K562 (cell line): Measurements from ENCODE around the gene CDX1. TPM values are rescaled to one million over a fixed set of nuclear protein-coding genes. Genes with fewer than 3 reads are reported as not detected.

Experiments
- ATAC-seq: fragments of 200-7000 bp; cut with Tn5 transposase; 3 replicates; pipeline ENCODE4 v1.9.1; 2020; ENCODE audit warnings: moderate library complexity
- BruUV-seq: library from RNA; stranded (reverse); fragments of 400-500 nt; replicated peaks from 2 replicates; lab custom pipeline; 2021; lab: Mats Ljungman, UMichigan
- CTCF ChIA-PET: fragments of 300-600 bp; formaldehyde crosslinking; extraction: SDS; loops from one replicate; lab custom pipeline; 2021; ENCODE audit warnings: low intra/inter-chr PET ratio; lab: Yijun Ruan, JAX
- POLR2A ChIA-PET: fragments of 300-600, 350-650 bp; sonication (Branson Sonifier 250); formaldehyde crosslinking; extraction: SDS; loops from one replicate; lab custom pipeline; 2021; ENCODE audit warnings: antibody characterized with exemption, inconsistent platforms; lab: Yijun Ruan, JAX
- DNase-seq, 4 experiments: peaks; one replicate each; pipeline versions ENCODE4 v3.0.0 to v3.0.0-alpha.2; 2011 to 2018; ENCODE audit warnings: low spot score in 3 of 4, mixed read lengths in 3 of 4; ENCODE audit errors: extremely low read depth in 1 of 4
- FAIRE-seq: peaks from 2 replicates; lab custom pipeline; 2011; peaks lifted over from hg19 to GRCh38; lab: Jason Lieb, UNC
- H2AFZ ChIP-seq: 2 replicates; pipeline ENCODE4 v1.6.0; 2011; ENCODE audit warnings: low read depth, low read length, control low read depth, inconsistent platforms
- H3K27ac ChIP-seq: fragments of 200-600 bp; 3 replicates; pipeline ENCODE4 v1.8.0; 2011; ENCODE audit warnings: low read depth, mild to moderate bottlenecking, control low read depth, inconsistent platforms, low read length, moderate library complexity, mixed read lengths; ENCODE audit errors: extremely low read depth
- H3K27me3 ChIP-seq, 2 experiments: fragments of 300-600 bp in 1 of 2; 2 replicates in 1 of 2; 3 replicates in 1 of 2; pipeline versions ENCODE4 v1.6.0 to v1.8.0; 2011; ENCODE audit warnings: inconsistent platforms in 2 of 2, low read length in 2 of 2, mild to moderate bottlenecking in 1 of 2, mixed read lengths in 1 of 2, moderate library complexity in 1 of 2; ENCODE audit not compliant: control insufficient read depth in 2 of 2, insufficient read depth in 2 of 2
- H3K36me3 ChIP-seq: fragments of 300-600 bp; 3 replicates; pipeline ENCODE4 v1.8.0; 2011; ENCODE audit warnings: mild to moderate bottlenecking, low read length, inconsistent platforms; ENCODE audit not compliant: control insufficient read depth, insufficient read depth
- H3K4me1 ChIP-seq, 2 experiments: fragments of 200-600 bp in 1 of 2; replicated peaks in 1 of 2; 2 replicates in 1 of 2; 3 replicates in 1 of 2; pipeline versions ENCODE4 v1.5.1 to v1.8.0; 2011; ENCODE audit warnings: inconsistent platforms in 2 of 2, low read length in 2 of 2, mild to moderate bottlenecking in 1 of 2, mixed read lengths in 1 of 2, moderate library complexity in 1 of 2; ENCODE audit not compliant: control insufficient read depth in 2 of 2, insufficient read depth in 2 of 2
- H3K4me2 ChIP-seq: 2 replicates; pipeline ENCODE4 v1.6.1; 2011; ENCODE audit warnings: low read length, control low read depth, inconsistent platforms, mixed read lengths; ENCODE audit not compliant: insufficient read depth
- H3K4me3 ChIP-seq: fragments of 200-600 bp; sonication (generic), shearing (Covaris generic); 2 replicates; pipeline ENCODE4 v1.5.1; 2016; ENCODE audit warnings: control low read depth, inconsistent platforms
- H3K79me2 ChIP-seq: fragments of 200-600 bp; 3 replicates; pipeline ENCODE4 v1.8.0; 2011; ENCODE audit warnings: low read length, inconsistent platforms; ENCODE audit not compliant: control insufficient read depth, insufficient read depth
- H3K9ac ChIP-seq, 2 experiments: 2 replicates each; pipeline versions ENCODE4 v1.6.0 to v1.6.1; 2011; ENCODE audit warnings: low read depth in 2 of 2, low read length in 2 of 2, control low read depth in 1 of 2, inconsistent platforms in 1 of 2, mild to moderate bottlenecking in 1 of 2, mixed read lengths in 1 of 2; ENCODE audit not compliant: insufficient read depth in 1 of 2
- H3K9me1 ChIP-seq: one replicate; pipeline ENCODE4 v1.6.0; 2011; ENCODE audit warnings: inconsistent platforms, mild to moderate bottlenecking, low read length, moderate library complexity; ENCODE audit not compliant: control insufficient read depth, insufficient read depth
- H3K9me3 ChIP-seq: replicated peaks from 2 replicates; pipeline ENCODE4 v1.5.1; 2011; ENCODE audit warnings: low read depth, low read length, inconsistent platforms; ENCODE audit not compliant: control insufficient read depth, insufficient read depth
- H4K20me1 ChIP-seq: replicated peaks from 2 replicates; pipeline ENCODE4 v1.6.1; 2011; ENCODE audit warnings: low read length, inconsistent platforms, mixed read lengths; ENCODE audit not compliant: control insufficient read depth, insufficient read depth
- BRD4 ChIP-seq: fragments of 200-600 bp; sonication (generic); IDR thresholded peaks from 2 replicates; pipeline ENCODE4 v1.6.1; 2017; ENCODE audit warnings: inconsistent platforms
- DIDO1 ChIP-seq: fragments of 450-650 bp; IDR thresholded peaks from 2 replicates; pipeline ENCODE4 v1.6.1; 2016; ENCODE audit warnings: low read depth, missing biosample characterization, missing genetic modification characterization
- GTF2E2 ChIP-seq: fragments of 200-800 bp; sonication (Bioruptor generic); IDR thresholded peaks from 2 replicates; pipeline ENCODE4 v1.6.1; 2016; ENCODE audit warnings: missing genetic modification characterization, missing compliant biosample characterization
- NRF1 ChIP-seq, 2 experiments: fragments of 450-650 bp; IDR thresholded peaks in 1 of 2; conservative IDR thresholded peaks in 1 of 2; 2 replicates each; pipeline ENCODE4 v1.6.1; 2014; ENCODE audit warnings: mild to moderate bottlenecking in 2 of 2
- OTX1 ChIP-seq: fragments of 450-650 bp; formaldehyde crosslinking; IDR thresholded peaks from 2 replicates; pipeline ENCODE4 v1.4.0; 2022; ENCODE audit warnings: mild to moderate bottlenecking
- PCBP2 ChIP-seq: fragments of 200-400 bp; formaldehyde crosslinking; IDR thresholded peaks from 2 replicates; pipeline ENCODE4 v1.6.1; 2018; ENCODE audit warnings: low read length, low read depth, mild to moderate bottlenecking, moderate library complexity; ENCODE audit not compliant: poor library complexity, severe bottlenecking
- PKNOX1 ChIP-seq: fragments of 450-650 bp; IDR thresholded peaks from 2 replicates; pipeline ENCODE4 v1.6.1; 2016
- RBFOX2 ChIP-seq: fragments of 200-400 bp; formaldehyde crosslinking; IDR thresholded peaks from 2 replicates; pipeline ENCODE4 v1.6.1; 2017; ENCODE audit warnings: low read depth, mild to moderate bottlenecking, low read length, moderate library complexity
- SLC30A9 ChIP-seq: fragments of 250-450 bp; sonication (Bioruptor Pico); IDR thresholded peaks from 2 replicates; pipeline ENCODE4 v1.8.0; 2022; ENCODE audit warnings: mild to moderate bottlenecking, moderate library complexity
- TEAD2 ChIP-seq: fragments of 450-650 bp; IDR thresholded peaks from 2 replicates; pipeline ENCODE4 v1.6.1; 2016; ENCODE audit warnings: missing genetic modification characterization, control low read depth, missing compliant biosample characterization
- ZNF24 ChIP-seq: fragments of 450-650 bp; IDR thresholded peaks from 2 replicates; pipeline ENCODE4 v1.6.1; 2016
- ZSCAN29 ChIP-seq: fragments of 450-650 bp; IDR thresholded peaks from 2 replicates; pipeline ENCODE4 v1.6.1; 2017
- WGBS: fragments of 100-300 bp; shearing (Covaris generic); methylation state at CpG from one replicate; pipeline ENCODE4 v1.1.6; 2016; ENCODE audit warnings: low coverage, mixed read lengths; ENCODE audit not compliant: insufficient coverage; ENCODE audit errors: missing lambda C conversion rate; 5-methylcytosine and 5-hydroxymethylcytosine counted together
- in situ Hi-C: fragments of 300-500 bp; cut with MboI; formaldehyde crosslinking; loops from 4 replicates; pipeline ENCODE4 v1.15.0; 2018; ENCODE audit warnings: inconsistent platforms, mixed read lengths
- intact Hi-C: fragments of 100-400 bp; cut with micrococcal nuclease; formaldehyde crosslinking; loops from 2 replicates; pipeline ENCODE4 v1.14.2; 2022
- polyA plus RNA-seq, 8 experiments: library from polyadenylated mRNA; depleted of rRNA in 4 of 8; stranded (reverse) in 5 of 8; unstranded in 3 of 8; fragments of >200 nt; fragmentation: Nextera tagmentation in 2 of 8; fragmentation: Illumina TruSeq in 1 of 8; extraction: Ambion mirVana in 2 of 8; extraction: Trizol in 1 of 8; gene quantifications; 2 replicates each; pipeline versions ENCODE4 v1.2.1 to v1.2.3, GENCODE V29; 2011 to 2014; ENCODE audit warnings: inconsistent platforms in 1 of 8, missing spikeins in 1 of 8
- total RNA-seq, 7 experiments: library from RNA; depleted of rRNA in 6 of 7; stranded (reverse); fragments of >200 nt in 6 of 7; fragmentation: Illumina TruSeq in 2 of 7; extraction: Trizol in 2 of 7; gene quantifications; 2 replicates each; pipeline versions ENCODE4 v1.2.1 to v1.2.3, GENCODE V29; 2011 to 2021; ENCODE audit warnings: low replicate concordance in 1 of 7

CDX1 gene
- total and polyA plus RNA-seq, 9 of the 15 experiments (the other 6 are each of a cell fraction or from before 2014, with no cell fraction given) = 0.06 to 0.16 TPM; not detected in 7

GRCh38 chr5:150184006-150184405 lies 17.4 kb downstream of the CDX1 start:
- peaks cover 0 to 4% of the 10 kb centered on the region in 2 experiments; a peak in 2 of 5 replicates for H3K4me1 ChIP-seq
- TF ChIP-seq PKNOX1 (no peak), NRF1 (conservative IDR thresholded peaks at IDR 0.05 in 1 of 2, IDR thresholded peaks at IDR 0.05 in 1 of 2) (no peak), RBFOX2 (no peak), SLC30A9 (no peak), PCBP2 (no peak), ZNF24 (no peak), ZSCAN29 (no peak), DIDO1 (tag) (no peak), OTX1 (no peak), GTF2E2 (tag) (no peak), TEAD2 (no peak), BRD4 (no peak)
- no peak overlapping the region for H2AFZ ChIP-seq
- no peaks in the 10 kb centered on the region for H3K36me3 ChIP-seq
- H3K27me3 ChIP-seq = peaks cover 14 to 66% of the 10 kb centered on the region in 2 experiments
- H3K27ac ChIP-seq = no peak overlapping the region
- H3K9me3 ChIP-seq = no peaks in the 10 kb centered on the region
- ChIA-PET POLR2A (interaction anchor here (0.6 kb wide), 1 partner anchor 180 kb away, joined by 3 read pairs; no protein-coding TSS in a partner anchor), CTCF (interaction anchor here (0.6 kb wide), 1 partner anchor 15 kb away, joined by 3 read pairs; no protein-coding TSS in a partner anchor)
- ATAC-seq (no peak), FAIRE-seq (no peak), DNase-seq (no peak)
- H3K9me1 ChIP-seq = no peaks in the 10 kb centered on the region
- no peaks in the 10 kb centered on the region for H3K79me2 ChIP-seq
- 0 out of 2 replicates have a peak, but pooled peaks cover 3% of the 10 kb centered on the region for H4K20me1 ChIP-seq
- in situ Hi-C loops (no loop called here), intact Hi-C loops (no loop called here)
- 14% methylated on average over 2 of the region's 2 CpGs for WGBS
- H3K4me3 ChIP-seq = no peak overlapping the region
- no peak overlapping the region for H3K4me2 ChIP-seq
- no peak overlapping the region; a peak in 1 of 4 replicates for H3K9ac ChIP-seq
- BruUV-seq = no TSS peak
